NCI-H128 (cell line): ENCODE measurements around the gene LDAH.
"Not testable (repeated sequence)": the region's sequence is repeated elsewhere in the genome, so short reads cannot be mapped to it uniquely, and the experiment has no call there.

Experiments
- DNase-seq: peaks from one replicate; lab custom pipeline; 2025; ENCODE audit not compliant: unreplicated experiment; lab: John Stamatoyannopoulos, UW

The LDAH gene

DNA sequence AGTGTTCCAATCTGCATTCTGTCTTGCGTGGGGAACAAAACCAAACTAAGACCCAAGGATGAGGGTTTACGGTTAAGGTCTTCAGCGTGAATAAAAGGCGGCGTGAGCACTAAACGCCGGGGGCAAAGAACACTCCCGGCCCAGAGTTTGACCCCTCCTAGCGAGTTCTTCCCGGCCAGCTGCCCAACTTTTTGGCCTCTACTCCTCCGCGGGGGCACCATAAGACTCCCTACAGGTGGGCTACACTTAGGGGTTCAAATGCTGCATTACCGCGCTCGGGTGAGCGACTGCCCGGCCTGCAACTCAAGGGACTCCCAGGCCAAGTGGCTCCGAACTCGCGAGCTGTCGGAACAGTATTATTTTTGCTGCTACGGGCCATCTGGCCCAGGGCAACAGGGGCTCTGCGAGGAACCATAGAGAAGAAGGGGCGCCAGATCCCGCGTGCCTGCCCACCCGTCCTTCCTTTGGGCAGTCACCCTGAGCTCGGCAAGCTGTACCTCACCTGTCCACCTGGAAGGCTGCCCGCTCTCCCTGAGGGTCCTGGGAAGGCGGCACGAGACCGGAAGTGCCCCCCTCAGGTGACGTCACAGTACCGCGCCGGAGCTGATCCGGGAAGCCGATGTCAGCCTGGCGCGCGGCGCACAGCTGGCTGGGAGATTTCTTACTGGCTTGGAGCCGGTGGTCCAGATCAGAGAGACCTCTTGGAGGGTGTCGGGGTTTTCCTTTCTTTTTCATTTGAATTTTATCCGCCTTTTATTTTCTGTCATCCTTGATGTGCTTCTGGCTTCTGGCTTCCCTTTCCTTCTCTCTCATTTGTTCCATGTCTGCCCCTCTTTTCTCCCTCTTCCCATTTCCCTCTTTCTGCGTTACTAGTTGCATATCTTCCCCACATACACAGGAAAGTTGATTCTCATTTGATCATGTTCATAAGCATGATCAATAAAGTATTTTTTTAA lies at the start of gene LDAH:
TSS of gene LDAH (minus strand) at position 567 of the 956 bp plus-strand sequence. CDS start 21,638 bp downstream, outside the sequence.
- DNase-seq: peak; percentile 77

DNA sequence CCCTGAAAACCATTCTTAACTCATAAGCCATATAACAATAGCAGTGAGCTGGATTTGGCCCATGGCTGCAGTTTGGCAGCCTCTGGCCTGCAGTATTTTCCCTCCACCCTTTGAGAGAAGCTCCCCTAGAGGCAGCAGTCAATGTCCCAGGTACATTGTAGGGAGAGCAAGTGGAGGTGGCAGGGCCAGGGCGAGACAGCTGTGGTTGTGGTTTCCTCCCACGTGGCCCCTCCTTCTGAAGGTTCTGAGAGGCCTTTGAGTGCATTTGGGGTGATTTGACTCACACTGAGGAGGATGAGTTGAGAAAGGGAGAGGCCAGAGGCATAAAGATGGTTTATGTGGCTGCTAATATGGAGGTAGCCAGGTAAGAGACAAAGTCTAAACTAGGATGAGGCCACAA lies 45.5 kb upstream of the LDAH start:
- DNase-seq: no peak

DNA sequence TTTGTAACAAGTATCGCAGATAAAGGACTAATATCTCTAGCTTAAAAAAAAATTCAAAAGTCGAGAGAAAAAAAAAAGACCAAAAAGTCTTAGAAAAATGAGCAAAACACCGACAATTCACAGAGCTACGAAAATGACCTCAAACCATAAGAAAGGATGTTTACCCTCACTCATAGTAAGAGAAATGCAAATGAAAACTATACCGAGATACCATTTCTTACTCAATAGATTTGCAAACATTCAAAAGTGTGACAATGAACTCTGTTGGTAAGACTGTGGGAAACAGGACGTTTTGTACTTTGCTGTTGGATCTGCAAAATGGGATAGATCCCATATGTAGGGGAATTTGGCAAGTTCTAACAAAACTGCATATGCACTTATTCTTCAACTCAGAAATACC lies 39.9 kb upstream of the LDAH start:
- no peak for DNase-seq

GRCh38 chr2:20855456-20855855 lies 32.6 kb upstream of the LDAH start:
- no peak for DNase-seq

GRCh38 chr2:20852670-20853069 lies 29.8 kb upstream of the LDAH start:
- DNase-seq: no peak

- DNase-seq: no peak
Measured at GRCh38 chr2:20852139-20852538, 29.2 kb upstream of the LDAH start.

GRCh38 chr2:20844246-20844645 lies 21.3 kb upstream of the LDAH start:
- no peak for DNase-seq

- DNase-seq: no peak
Measured at GRCh38 chr2:20839052-20839451, 16.2 kb upstream of the LDAH start.

GRCh38 chr2:20838016-20838415 lies 15.1 kb upstream of the LDAH start:
- DNase-seq: no peak

DNA sequence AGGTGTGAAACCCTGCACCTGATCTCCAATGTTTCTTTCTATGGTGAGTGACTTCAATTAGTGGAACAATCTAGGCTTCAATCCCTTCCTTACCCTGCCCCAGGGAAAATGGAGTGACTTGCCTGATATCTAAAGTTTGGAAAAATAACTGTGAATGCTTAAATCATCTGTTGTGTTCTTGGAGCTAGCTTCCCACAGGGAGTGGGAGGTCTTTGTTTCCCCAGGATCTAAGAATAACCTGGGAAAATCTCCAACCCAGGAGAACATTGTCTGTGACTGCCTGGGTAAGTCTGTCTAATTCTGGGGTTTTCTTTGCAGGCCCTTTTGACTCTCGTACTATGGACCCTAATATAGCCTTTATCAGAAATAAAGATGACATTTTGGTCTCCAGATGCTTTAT lies 13.6 kb upstream of the LDAH start:
- no peak for DNase-seq

DNA sequence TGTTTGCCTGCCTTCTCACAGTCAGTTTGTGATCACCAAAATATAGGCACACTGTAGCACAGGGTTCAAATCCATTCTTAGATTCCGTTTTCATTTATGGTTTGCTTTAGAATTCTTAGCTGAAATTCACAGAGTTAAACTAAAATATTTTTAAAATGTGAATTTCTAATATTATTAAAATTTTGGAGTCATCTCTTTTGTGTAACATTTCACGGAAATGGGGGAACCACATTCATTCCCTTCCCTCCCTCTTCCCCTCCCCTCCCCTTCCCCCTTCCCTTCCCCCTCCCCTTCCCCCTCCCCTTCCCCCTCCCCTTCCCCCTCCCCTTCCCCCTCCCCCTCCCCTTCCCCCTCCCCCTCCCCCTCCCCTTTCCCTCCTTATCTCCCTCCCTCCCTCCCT lies 11.4 kb upstream of the LDAH start:
- DNase-seq: no peak

GRCh38 chr2:20832606-20833005 lies 9.7 kb upstream of the LDAH start:
- no peak for DNase-seq

- no peak for DNase-seq
Measured at GRCh38 chr2:20829861-20830260, 7.0 kb upstream of the LDAH start.

- no peak for DNase-seq
Measured at GRCh38 chr2:20823917-20824316, 1.0 kb upstream of the LDAH start.

DNA sequence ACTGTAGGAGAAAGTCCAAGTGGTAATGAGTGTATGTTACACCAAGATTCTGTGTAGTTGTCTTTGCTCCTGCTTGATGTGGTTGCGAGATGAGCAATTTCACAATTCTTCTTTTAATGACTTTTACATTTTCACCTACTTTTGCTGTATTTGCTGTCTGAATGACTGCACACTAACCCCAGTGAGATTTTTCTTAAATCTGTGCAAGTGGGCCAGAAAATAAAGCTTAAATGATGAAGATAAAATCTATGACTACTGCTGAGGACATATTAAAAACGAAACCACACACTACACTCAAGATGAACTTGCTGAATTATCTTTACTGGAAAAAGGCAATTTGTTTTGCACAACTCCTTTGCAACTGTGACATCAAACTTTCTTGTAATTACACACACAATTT lies 4.1 kb downstream of the LDAH start:
- no peak for DNase-seq

DNA sequence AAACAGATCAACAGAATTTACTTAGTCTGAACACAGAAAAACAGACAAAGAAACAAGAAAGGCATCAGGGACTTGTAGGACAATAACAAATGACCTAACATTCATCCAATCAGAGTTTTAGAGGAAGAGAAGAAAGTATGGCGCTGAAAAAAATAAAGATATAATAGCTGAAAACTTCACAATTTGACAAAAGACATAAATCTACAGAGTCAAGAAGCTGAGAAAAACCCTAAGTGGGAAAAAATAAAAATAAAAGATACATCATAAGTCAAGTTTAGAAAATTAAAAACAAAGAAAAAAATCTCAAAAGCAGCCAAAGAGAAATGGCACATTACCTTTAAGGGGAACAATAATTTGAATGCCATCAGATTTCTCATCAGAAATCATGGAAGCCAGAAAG lies 7.7 kb downstream of the LDAH start:
- DNase-seq: no peak

DNA sequence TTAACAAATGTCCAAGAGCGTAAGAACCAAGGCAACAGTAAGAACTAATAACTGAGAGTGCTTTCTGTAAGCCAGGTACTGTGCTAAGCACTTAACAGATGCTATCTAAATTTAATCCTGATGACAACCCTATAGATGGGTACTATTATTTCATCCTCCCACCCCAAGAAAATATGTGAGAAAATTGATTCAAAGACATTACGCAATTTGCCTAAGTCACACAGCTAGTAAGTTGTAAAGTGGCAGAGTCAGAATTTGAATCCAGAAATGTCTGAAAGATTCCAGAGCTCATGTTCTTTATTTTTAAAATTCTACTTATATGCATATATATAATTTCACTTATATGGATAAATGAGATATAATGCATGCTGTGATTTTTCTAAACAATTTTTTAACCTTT lies 10.1 kb downstream of the LDAH start:
- DNase-seq: no peak

- DNase-seq: no peak
Measured at GRCh38 chr2:20806286-20806685, 16.6 kb downstream of the LDAH start.

DNA sequence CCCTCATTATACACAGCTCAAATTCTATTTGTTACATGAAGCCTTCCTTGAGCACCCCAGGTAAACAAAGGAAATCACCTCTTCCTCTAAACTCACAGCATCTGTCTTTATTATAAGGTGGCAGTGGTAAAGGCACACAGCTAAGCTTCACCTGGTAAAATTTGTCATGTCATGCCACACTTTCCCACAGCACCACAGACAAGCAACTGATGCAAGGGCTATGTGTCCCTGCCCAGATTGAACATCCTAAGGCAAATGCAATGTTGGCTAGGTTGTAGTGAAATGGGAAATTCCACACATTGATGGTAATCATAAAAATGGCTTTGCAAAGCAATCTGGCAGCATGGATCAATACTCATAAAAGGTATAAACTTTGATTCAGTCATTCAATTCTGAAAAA lies 18.9 kb downstream of the LDAH start:
- no peak for DNase-seq

- no peak for DNase-seq
Measured at GRCh38 chr2:20803226-20803682, 19.6 kb downstream of the LDAH start.

DNA sequence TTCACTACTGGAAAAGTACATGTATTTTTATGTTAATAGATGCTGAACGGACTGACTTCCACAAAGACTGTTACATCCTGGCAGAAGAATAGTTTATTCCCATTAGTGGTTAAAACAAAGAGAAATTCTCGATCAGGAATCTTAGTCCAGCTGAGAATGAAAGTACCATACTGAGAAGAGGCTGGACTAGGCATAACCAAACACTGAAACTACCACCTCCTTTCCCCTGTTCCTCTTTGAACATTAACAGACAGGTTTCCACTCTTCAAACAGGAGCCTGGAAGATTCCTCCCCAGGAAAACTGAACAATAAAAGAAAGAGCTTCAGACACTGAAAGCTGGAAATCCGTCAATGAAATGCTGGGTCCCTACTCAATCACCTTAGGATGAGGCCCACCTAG lies 25.8 kb downstream of the LDAH start:
- no peak for DNase-seq

DNA sequence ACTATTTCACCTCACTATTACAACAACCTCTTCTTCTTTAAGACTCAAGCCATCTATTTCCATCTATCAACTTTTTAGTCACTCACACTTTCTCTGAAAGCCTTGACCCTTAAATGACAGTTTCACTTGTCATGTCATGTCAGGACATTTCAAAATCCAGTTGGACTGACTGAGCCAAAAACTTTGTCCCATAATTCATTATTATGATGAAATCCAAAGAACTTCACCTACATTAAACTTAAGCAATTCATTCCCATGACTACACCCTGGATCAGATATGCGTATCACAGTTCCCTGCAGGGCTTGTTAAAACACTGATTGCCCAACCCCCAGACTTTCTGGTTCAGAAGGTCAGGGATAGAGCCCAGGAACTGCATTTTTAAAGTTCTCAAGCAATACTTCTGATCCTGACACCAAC lies 26.5 kb downstream of the LDAH start:
- DNase-seq: no peak

DNA sequence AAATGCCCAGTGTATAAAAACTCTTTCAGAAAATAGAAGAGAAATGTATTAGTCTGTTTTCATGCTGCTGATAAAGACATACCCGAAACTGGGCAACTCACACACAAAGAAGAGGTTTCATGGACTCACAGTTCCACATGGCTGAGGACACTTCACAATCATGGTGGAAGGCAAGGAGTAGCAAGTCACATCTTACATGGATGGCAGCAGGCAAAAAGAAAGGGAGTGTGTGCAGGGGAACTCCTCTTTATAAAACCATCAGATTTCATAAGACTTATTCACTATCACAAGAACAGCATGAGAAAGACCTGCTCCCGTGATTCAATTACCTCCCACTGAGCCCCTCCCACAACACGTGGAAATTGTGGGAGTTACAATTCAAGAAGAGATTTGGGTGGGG lies 29.0 kb downstream of the LDAH start:
- DNase-seq: not testable (repeated sequence)
